ENCODE data around the gene TMEM221. TPM values are rescaled to one million over a fixed set of nuclear protein-coding genes. Genes with fewer than 3 reads are reported as not detected.

The TMEM221 gene
- under 0.01 TPM in 1 of 2 replicates, not detected in the other for total RNA-seq

GRCh38 chr19:17448131-17448967, at the start of gene TMEM221:
TSS of gene TMEM221 (minus strand) at chr19:17448668. CDS start at chr19:17448462, 206 bp downstream.

GRCh38 chr19:17470068-17470841, 21.8 kb upstream of the TMEM221 start, which contains the start of gene SLC27A1:
TSS of gene SLC27A1 (plus strand) at chr19:17470524. CDS start at chr19:17470541, 17 bp downstream.

GRCh38 chr19:17460372-17461230, 12.1 kb upstream of the TMEM221 start, which contains the start of gene NXNL1:
TSS of gene NXNL1 (minus strand) at chr19:17460926. CDS start at chr19:17460869, 57 bp downstream.

GRCh38 chr19:17419621-17420474, 28.6 kb downstream of the TMEM221 start, which contains the start of gene MVB12A:
TSS of gene MVB12A (plus strand) at chr19:17420047. CDS start at chr19:17420136, 89 bp downstream.

GRCh38 chr19:17405250-17406045, 43.0 kb downstream of the TMEM221 start, which contains the start of gene BST2:
TSS of gene BST2 (minus strand) at chr19:17405630. CDS start at chr19:17405575, 55 bp downstream.

GRCh38 chr19:17393914-17394313, 54.6 kb downstream of the TMEM221 start, which contains the start of gene CCDC194:
TSS of gene CCDC194 (minus strand) at chr19:17394196. CDS start at chr19:17394158, 38 bp downstream.

Other genes starting within 250 kb of the TMEM221 start
- 25.7 and 26.2 TPM in 2 replicates for gene USE1, start 233.3 kb downstream of the TMEM221 start, total RNA-seq
- gene OCEL1, start 222.4 kb downstream of the TMEM221 start, total RNA-seq, result 1.1 and 2.7 TPM in 2 replicates
- gene NR2F6, start 202.7 kb downstream of the TMEM221 start, total RNA-seq, result 28.7 and 33.8 TPM in 2 replicates
- 0.13 and 0.25 TPM in 2 replicates for gene USHBP1, start 183.9 kb downstream of the TMEM221 start, total RNA-seq
- gene BABAM1, start 181.2 kb downstream of the TMEM221 start, total RNA-seq, result 81.6 and 107 TPM in 2 replicates
- gene ANKLE1, start 166.8 kb downstream of the TMEM221 start, total RNA-seq, result 0.13 and 0.19 TPM in 2 replicates
- 8.6 and 8.8 TPM in 2 replicates for gene ABHD8, start 145.2 kb downstream of the TMEM221 start, total RNA-seq
- gene MRPL34, start 142.8 kb downstream of the TMEM221 start, total RNA-seq, result 20.7 and 26.9 TPM in 2 replicates
- gene DDA1, start 139.1 kb downstream of the TMEM221 start, total RNA-seq, result 36.2 and 39.7 TPM in 2 replicates
- gene ANO8, start 113.8 kb downstream of the TMEM221 start, total RNA-seq, result 6.3 and 6.7 TPM in 2 replicates
- 10.6 and 11.1 TPM in 2 replicates for gene GTPBP3, start 111.1 kb downstream of the TMEM221 start, total RNA-seq
- 0.31 and 0.92 TPM in 2 replicates for gene PLVAP, start 71.3 kb downstream of the TMEM221 start, total RNA-seq
- 0.19 and 0.40 TPM in 2 replicates for gene CCDC194, start 54.5 kb downstream of the TMEM221 start, total RNA-seq
- 28.2 and 79.7 TPM in 2 replicates for gene BST2, start 43.0 kb downstream of the TMEM221 start, total RNA-seq
- 30.6 and 36.4 TPM in 2 replicates for gene MVB12A, start 28.6 kb downstream of the TMEM221 start, total RNA-seq
- not detected in 2 replicates for gene NXNL1, start 12.3 kb upstream of the TMEM221 start, total RNA-seq
- gene SLC27A1, start 21.9 kb upstream of the TMEM221 start, total RNA-seq, result 22.6 and 22.9 TPM in 2 replicates
- gene PGLS, start 63.0 kb upstream of the TMEM221 start, total RNA-seq, result 42.6 and 43.1 TPM in 2 replicates
- gene COLGALT1, start 107.0 kb upstream of the TMEM221 start, total RNA-seq, result 59.1 and 66.6 TPM in 2 replicates
- gene UNC13A, start 239.7 kb upstream of the TMEM221 start, total RNA-seq, result 10.2 and 11.1 TPM in 2 replicates

All from aortic smooth muscle cell (primary cell).